Colon (tissue), 2 donors: ENCODE results near the gene GADD45B.
A peak's percentile ranks its signal among the peaks of the same experiment; 100 is the strongest.

Experiments used
- FAIRE-seq: peaks from 2 replicates; lab custom pipeline; 2012; peaks lifted over from hg19 to GRCh38; lab: Jason Lieb, UNC
- donor health status: control.
- donor health status: control.

The GADD45B gene

DNA sequence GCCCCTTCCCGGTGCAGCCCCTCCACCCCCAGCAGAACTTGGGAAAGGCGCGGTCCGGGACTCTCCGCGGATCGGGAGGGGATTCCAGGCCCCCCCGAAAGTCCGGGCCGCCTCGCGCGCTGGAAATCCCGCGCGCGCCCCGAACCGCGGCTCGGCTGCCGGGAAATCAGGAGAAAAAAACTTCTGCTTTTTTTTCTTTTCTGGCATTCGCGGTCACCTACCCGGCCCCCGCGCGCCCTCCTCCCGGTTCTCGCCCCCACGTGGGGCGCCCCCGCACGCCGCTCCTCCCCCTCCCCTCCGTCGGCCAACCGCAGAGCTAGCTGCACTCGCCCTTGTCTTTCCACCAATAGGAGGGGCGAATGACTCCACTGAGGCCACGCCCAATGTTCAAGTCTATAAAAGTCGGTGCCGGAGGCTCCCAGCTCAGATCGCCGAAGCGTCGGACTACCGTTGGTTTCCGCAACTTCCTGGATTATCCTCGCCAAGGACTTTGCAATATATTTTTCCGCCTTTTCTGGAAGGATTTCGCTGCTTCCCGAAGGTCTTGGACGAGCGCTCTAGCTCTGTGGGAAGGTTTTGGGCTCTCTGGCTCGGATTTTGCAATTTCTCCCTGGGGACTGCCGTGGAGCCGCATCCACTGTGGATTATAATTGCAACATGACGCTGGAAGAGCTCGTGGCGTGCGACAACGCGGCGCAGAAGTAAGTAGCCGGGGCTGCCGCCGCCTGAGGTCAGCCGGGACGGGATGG lies at the start of gene GADD45B:
Gene GADD45B, plus strand, starts transcription at position 426 of the 749 bp plus-strand sequence. Its CDS starts 232 bp downstream, at position 658.
- no peak for FAIRE-seq

DNA sequence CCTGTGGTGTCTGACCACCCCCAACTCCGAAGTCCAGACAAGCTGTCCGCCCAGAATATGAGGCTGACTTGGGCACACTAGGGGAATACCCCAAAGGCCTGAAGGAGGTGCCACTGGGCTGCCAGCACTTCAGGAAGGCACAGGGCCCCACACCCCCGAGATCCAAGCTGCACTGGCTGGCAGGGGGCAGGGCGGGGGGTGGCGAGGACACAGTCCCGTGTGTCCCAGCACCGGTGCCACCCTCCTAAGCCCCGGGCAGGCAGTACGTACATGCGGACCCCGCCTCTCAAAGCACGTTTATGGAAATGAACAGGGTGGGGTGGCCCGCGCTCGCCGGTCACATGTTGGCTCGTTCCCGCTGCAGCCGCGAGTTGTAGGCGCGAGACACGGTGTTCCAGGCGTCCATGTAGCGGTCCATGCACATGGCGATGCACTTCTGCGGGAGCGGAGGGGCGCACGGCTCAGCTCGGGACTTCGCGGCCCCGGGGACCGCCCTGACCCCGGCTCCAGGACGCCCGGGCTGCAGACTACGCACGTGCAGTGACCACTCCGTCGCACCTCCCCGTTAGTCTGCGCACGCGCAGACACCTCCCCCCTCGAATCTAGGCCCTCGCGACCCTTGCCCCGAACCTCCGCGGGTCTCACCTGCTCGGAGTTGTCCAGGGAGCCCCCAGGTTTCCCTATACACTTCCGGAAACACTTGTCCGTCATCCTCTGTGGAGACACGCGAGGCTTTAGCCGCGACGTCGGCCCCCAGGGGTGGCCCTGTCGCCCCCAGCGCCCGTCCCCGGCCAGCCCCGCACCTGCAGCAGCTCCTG lies 49.1 kb upstream of the GADD45B start:
- FAIRE-seq: no peak

GRCh38 chr19:2427429-2428320 lies 48.3 kb upstream of the GADD45B start, which contains the start of gene TIMM13:
TSS of gene TIMM13 (minus strand) at chr19:2427586. CDS start at chr19:2427533, 53 bp downstream.
- peak; percentile 58 for FAIRE-seq

DNA sequence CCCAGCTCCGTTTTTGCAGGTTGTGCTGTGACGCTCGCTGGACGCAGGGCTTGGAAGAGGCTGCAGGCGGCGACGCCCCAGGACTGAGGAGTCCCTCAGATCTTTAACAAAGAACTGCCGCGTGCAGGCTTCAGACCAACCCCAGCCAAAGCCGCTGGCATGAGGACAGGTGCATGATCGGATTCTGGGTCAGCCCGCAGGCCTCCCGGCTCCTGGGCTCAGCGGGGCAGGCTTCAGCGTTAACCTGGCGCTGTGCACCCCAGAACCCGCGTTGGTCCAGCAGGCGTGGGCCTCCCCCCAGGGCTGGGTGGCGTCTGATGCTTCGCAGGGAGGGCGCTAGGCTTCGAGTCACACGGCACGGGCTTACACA lies 47.6 kb upstream of the GADD45B start:
- FAIRE-seq: no peak

DNA sequence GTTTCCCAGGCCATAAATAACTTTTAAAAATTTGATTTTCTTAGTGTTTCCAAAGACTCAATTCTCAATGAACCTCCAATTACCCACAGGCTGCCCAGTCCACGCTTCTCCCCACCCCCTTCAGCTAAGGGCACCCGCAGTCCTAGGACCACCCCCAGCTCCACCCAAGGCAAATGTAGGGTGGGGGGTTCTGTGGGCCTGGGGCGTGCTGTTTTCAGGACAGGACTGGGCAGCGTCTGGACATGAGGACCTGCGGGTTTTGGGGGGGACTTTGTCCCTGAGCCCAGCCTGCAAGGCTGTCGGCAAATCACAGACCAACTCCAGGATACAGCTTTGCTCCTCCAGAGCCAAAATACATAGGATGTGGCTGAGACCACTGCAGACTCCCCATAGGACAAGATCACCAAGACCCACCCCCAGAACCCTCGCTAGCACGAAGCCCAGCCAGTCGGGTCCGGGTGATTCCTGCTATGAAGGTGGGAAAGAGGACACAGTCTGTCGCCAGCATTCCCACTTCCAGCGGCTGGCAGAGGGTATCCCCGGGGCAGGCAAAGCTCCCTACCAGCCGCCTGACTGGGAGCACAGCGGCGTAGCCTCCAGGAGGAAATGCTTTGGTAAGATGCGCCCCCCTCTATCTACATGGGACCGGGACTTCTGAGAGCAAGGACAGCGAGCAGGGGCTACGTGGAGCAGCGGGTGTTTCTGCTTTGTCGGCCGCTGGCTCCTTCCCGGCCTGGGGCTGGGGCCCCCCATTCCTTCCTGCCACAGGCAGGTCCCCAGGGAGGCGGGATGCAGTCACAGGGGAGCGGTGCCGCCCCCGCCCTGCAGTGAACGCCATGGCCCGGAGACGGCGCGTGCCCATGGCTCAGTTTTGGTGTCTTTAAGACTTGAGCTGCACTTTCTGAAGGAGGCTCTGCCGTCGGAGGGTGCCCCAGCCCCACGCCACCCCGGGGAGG lies 46.9 kb upstream of the GADD45B start:
- no peak for FAIRE-seq

GRCh38 chr19:2429917-2430535 lies 45.9 kb upstream of the GADD45B start:
- no peak for FAIRE-seq

DNA sequence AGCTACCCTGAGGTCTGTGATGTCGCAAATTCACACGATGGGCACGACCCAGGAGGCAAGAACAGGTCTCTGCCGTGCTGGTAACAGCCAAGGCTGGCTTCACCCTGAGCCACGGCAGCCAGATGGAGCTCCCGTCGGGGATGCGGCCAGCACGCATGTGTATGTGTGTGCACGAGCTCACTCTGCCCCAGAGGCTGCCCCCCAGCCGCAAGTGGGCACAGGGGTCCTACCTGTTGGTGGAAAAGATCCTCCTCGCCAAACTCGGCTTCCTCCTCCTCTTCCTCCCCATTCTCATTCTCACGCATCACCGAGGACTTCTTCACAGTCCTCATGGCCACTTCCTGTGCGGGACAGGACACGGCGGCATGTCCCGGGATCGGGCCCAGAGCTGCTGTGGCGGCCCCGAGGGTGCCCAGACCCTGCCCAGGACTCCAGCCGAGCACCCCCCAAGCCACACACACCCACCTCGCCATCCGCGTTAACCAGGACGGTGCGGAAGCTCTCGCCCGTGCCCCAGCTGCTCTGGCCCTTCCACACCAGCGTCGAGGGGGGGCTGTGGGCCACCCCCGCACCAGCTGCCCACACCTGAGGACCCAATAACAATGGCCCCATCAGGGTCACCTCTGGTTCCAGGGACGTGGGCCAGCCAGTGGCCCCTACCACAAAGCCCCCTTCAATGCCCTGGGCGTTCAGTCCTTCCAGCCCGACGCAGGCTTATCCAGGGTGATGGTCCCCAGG lies 44.4 kb upstream of the GADD45B start:
- FAIRE-seq: no peak

DNA sequence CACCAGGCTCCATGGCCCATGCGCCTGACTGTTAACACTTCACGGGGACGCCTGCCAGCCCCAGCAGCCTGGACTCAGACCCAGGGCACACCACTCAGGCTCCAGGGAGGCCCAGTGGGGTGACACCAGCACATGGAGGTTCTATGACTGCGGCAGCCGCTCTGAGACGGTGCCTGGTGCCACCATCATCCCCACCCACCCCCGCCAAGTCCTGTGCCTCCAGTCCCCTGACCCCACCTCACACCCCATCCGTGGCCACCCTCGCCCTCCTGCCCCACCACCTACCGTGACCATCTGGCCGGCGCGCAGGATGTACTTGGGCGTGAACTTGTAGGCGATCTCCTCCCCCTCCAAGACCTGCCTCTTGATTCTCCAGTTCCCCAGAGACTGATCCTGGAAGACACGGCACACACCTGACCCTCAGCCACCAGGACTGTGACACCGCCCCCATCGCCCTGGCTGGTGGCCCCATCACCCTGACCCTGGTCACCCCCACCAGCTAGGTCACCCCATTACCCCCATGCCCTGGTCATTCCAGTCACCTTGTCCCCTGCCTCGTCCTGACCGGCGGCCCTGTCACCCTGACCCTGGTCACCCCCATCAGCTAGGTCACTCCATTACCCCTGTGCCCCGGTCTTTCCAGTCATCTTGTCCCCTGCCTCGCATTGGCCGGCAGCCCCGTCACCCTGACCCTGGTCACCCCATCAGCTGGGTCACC lies 43.6 kb upstream of the GADD45B start:
- no peak for FAIRE-seq

DNA sequence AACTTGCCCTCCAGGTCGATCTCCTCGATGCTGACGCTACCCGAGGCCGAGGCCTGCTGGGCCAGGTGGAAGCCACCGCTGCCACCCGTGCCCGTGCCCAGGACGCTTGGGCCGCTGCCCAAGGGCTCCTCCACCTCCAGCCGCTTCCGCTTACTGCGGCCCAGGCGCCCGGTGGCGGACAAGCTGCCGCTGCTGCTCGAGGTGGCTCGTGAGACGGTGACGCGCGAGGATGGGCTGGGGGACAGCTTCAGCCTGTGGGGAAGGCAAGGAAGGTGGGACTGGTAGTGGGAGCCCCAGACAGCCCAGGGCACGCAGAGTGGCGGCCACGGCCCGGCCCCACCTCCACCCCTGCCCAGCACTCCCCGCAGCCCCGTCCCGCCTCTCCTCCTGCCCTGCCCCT lies 42.1 kb upstream of the GADD45B start:
- FAIRE-seq: no peak

GRCh38 chr19:2434267-2434666 lies 41.7 kb upstream of the GADD45B start:
- no peak for FAIRE-seq

DNA sequence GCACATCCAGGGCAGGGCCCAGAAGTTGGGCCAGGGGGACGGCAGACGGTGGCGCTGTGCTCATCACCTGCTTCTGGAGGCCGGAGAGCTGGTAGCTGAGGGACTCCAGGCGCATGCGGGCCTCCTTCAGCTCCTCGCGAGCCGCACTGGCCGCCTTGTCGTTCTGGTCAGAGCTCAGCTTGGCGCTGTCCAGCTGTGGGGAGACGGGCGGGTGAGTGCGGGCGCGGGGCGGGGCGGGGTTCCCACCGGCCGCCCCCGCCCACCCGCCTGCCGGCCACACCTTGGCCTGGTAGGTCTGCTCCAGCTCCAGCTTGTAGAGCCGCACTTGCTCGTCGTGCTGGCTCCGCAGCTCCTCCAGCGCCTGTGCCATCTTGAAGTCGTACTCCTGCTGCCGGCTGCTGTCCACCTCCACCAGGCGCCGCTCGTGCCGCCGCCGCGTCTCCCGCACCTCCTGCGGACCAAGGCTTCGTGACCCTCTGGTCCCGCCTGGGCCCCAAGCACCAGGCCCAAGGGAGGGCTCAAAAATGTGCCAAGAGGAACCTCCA lies 41.1 kb upstream of the GADD45B start:
- FAIRE-seq: no peak

- FAIRE-seq: no peak
Observed at GRCh38 chr19:2436384-2436783, 39.5 kb upstream of the GADD45B start.

DNA sequence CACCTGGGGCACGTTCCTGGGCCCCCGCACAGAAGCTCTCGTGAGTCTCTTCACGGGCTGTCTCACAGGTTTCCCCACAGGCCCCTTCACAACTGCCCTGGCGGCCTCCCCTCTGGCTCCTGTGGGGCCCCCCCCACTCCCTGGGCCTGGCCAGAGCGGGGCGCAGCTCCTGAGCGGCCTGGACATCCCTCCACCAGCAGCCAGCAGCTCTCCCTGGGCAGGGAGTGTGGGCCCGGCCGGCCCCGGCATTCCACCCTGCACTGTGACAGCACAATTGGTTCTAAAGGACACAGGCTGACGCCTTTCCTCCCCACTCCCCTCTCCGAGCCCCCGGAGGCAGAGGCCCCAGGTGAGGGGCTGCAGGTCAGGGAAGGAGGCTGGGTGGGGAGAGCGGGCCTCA lies 39.0 kb upstream of the GADD45B start:
- FAIRE-seq: no peak

DNA sequence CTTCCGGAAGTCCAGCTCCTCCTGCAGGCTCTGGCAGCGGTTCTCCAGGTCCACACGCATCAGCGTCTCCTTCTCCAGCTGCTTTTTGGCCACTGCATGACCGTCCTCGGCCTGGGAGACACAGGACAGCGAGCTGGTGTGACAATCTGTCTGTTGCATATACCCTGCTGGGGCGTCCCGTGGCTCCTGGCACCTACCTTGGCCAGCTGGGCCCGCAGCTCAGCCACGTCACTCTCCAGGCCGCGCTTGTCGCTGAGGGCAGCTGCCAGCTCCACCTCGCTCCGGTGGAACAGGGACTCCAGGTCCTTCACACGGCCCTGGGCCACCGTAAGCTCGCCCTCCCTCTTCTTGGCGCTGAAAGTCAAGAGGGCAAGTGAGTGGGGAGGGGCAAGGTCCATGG lies 37.7 kb upstream of the GADD45B start:
- FAIRE-seq: no peak

DNA sequence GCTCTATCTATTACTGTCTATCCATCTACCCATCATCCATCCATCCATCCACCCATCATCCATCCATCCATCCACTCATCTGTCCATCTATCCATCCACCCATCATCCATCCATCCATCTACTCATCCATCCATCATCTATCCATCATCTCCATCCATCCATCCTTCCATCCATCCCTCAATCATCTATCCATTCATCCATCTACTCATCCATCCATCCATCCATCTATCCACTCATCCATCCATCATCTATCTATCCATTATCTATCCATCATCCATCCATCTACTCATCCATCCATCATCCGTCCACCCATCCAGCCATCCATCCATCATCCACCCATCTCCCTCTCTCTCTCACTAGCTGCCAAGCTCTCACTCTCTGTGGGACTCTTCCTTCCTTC lies 35.4 kb upstream of the GADD45B start:
- FAIRE-seq: no peak

DNA sequence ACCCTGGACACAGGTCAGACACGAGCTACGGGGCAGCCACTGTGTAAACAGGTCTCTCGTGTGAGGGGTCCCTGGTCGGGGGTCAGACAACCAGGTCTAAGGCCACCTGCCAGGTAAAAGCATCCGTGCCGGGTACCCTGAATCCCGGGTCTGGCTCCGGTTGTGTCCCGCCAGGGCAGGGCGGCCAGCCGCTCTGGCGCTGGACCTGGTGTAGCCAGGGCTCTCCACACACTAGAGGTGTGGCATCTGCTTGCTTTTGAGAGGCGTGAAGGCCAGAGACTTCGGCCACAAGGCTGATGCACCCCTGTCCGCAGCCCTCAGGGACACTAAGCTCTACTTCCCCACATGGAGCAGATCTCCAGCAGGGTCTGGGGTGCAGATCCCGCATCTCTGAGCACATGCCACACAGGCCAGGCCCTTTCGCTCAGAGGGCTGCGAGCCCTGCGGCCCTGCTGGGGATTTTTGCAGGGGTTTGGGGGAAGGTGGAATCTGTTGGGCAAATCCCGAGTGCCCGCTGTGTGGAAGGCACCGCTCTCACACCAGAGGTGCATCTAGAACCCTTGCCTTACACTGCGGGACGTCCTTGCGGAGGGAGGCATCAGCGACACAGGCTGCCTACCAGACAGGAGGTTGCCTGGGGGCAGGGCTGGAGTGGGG lies 34.7 kb upstream of the GADD45B start:
- FAIRE-seq: no peak

DNA sequence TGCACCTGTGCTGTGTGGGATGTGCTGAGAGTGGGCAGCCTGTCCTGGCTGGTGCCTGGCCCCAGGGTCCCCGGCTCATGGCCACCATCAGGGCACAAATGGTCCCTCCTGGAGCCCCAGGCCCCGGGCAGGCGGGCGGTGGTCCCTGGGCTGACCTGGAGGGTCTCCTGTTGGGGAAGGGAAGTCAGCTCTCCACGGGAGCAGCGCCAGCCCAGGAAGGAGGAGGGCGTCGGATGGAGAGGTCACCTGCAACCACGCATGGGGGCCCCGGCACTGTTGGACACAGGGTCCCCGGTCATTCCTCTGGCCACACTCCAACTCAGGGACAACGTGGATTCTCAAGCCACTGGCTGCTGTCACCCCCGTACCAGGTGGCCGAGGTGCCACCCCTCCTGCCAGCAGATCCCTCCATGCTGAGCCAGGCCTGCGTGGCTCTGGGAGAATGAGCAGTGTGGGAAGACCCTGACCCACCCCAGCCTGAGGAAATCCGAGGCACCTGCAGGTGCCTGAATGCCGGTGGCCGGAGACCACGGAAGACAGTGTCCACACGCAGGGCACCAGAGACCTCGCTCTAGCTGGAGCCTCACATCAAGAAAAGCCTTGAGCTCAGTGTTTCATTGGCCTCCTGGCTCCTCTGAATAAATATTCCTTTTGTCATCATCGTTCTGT lies 32.7 kb upstream of the GADD45B start:
- no peak for FAIRE-seq

- FAIRE-seq: no peak
Observed at GRCh38 chr19:2443785-2444182, 32.1 kb upstream of the GADD45B start.
